Mucosa of stomach (tissue), 1 donor: ENCODE measurements around the gene MIPOL1.
"Not testable (repeated sequence)": the region's sequence is repeated elsewhere in the genome, so short reads cannot be mapped to it uniquely, and the experiment has no call there.

Source experiments
- H3K27me3 ChIP-seq: one replicate; pipeline ENCODE4 v1.7.0; 2013; ENCODE audit warnings: mild to moderate bottlenecking, low read length; ENCODE audit not compliant: control insufficient read depth, insufficient read depth
- H3K36me3 ChIP-seq: one replicate; pipeline ENCODE4 v1.7.0; 2013; ENCODE audit warnings: low read length; ENCODE audit not compliant: control insufficient read depth, insufficient read depth
- H3K4me1 ChIP-seq: one replicate; pipeline ENCODE4 v1.7.0; 2013; ENCODE audit warnings: mild to moderate bottlenecking, low read length; ENCODE audit not compliant: control insufficient read depth, insufficient read depth
- H3K4me3 ChIP-seq: one replicate; pipeline ENCODE4 v1.7.0; 2013; ENCODE audit warnings: low read length
- H3K9ac ChIP-seq: one replicate; pipeline ENCODE4 v1.7.0; 2013; ENCODE audit warnings: mild to moderate bottlenecking, low read length, moderate library complexity
- H3K9me3 ChIP-seq: one replicate; pipeline ENCODE4 v1.7.0; 2013; ENCODE audit warnings: mild to moderate bottlenecking, low read length, moderate library complexity; ENCODE audit not compliant: control insufficient read depth
- donor health status: Pancreatic carcinoma.

MIPOL1 gene

GRCh38 chr14:37457334-37457733, 259.6 kb downstream of the MIPOL1 start:
- Histone ChIP-seq H3K4me3 (no peak overlapping the region), H3K4me1 (no peaks in the 10 kb centered on the region), H3K27me3 (no peaks in the 10 kb centered on the region), H3K9me3 (no peaks in the 10 kb centered on the region), H3K9ac (no peak overlapping the region), H3K36me3 (no peaks in the 10 kb centered on the region)

- not testable (repeated sequence) for H3K4me3 ChIP-seq, H3K27me3 ChIP-seq, H3K4me1 ChIP-seq, H3K9ac ChIP-seq, H3K9me3 ChIP-seq, H3K36me3 ChIP-seq
These were observed 264.7 kb downstream of the MIPOL1 start for GRCh38 chr14:37462426-37462825.

GRCh38 chr14:37464192-37464858, 266.6 kb downstream of the MIPOL1 start:
- no peaks in the 10 kb centered on the region for H3K9me3 ChIP-seq
- H3K36me3 ChIP-seq = no peaks in the 10 kb centered on the region
- H3K27me3 ChIP-seq = no peaks in the 10 kb centered on the region
- no peaks in the 10 kb centered on the region for H3K4me1 ChIP-seq
- H3K4me3 ChIP-seq = no peak overlapping the region
- no peak overlapping the region for H3K9ac ChIP-seq

- Histone ChIP-seq H3K4me1 (no peaks in the 10 kb centered on the region), H3K36me3 (no peaks in the 10 kb centered on the region), H3K9ac (no peak overlapping the region), H3K4me3 (no peak overlapping the region), H3K27me3 (no peaks in the 10 kb centered on the region), H3K9me3 (no peaks in the 10 kb centered on the region)
These were observed 268.4 kb downstream of the MIPOL1 start for GRCh38 chr14:37466003-37466622.

- no peaks in the 10 kb centered on the region for H3K9me3 ChIP-seq
- no peaks in the 10 kb centered on the region for H3K27me3 ChIP-seq
- H3K36me3 ChIP-seq = no peaks in the 10 kb centered on the region
- H3K4me3 ChIP-seq = no peak overlapping the region
- no peaks in the 10 kb centered on the region for H3K4me1 ChIP-seq
- no peak overlapping the region for H3K9ac ChIP-seq
These were observed 268.9 kb downstream of the MIPOL1 start for GRCh38 chr14:37466623-37467088.

- no peak overlapping the region for H3K4me3 ChIP-seq
- H3K9ac ChIP-seq = no peak overlapping the region
- H3K4me1 ChIP-seq = no peaks in the 10 kb centered on the region
- no peaks in the 10 kb centered on the region for H3K36me3 ChIP-seq
- no peaks in the 10 kb centered on the region for H3K27me3 ChIP-seq
- H3K9me3 ChIP-seq = no peaks in the 10 kb centered on the region
These were observed 271.9 kb downstream of the MIPOL1 start for GRCh38 chr14:37469650-37470049.

- Histone ChIP-seq H3K4me1 (no peaks in the 10 kb centered on the region), H3K9ac (no peak overlapping the region), H3K4me3 (no peak overlapping the region), H3K36me3 (no peaks in the 10 kb centered on the region), H3K27me3 (no peaks in the 10 kb centered on the region), H3K9me3 (no peaks in the 10 kb centered on the region)
These were observed 272.5 kb downstream of the MIPOL1 start for GRCh38 chr14:37470251-37470650.

GRCh38 chr14:37472906-37473305, 275.2 kb downstream of the MIPOL1 start:
- no peaks in the 10 kb centered on the region for H3K9me3 ChIP-seq
- no peaks in the 10 kb centered on the region for H3K27me3 ChIP-seq
- H3K36me3 ChIP-seq = no peaks in the 10 kb centered on the region

GRCh38 chr14:37474191-37474590, 276.5 kb downstream of the MIPOL1 start:
- Histone ChIP-seq H3K27me3 (no peaks in the 10 kb centered on the region), H3K36me3 (no peaks in the 10 kb centered on the region), H3K9ac (no peak overlapping the region), H3K4me3 (no peak overlapping the region), H3K9me3 (no peaks in the 10 kb centered on the region), H3K4me1 (no peaks in the 10 kb centered on the region)

More at GRCh38 chr14:37472906-37473305, 275.2 kb downstream of the MIPOL1 start:
- no peak overlapping the region for H3K9ac ChIP-seq
- no peaks in the 10 kb centered on the region for H3K4me1 ChIP-seq
- no peak overlapping the region for H3K4me3 ChIP-seq

GRCh38 chr14:37480446-37481290, 282.9 kb downstream of the MIPOL1 start:
- Histone ChIP-seq H3K4me1 (no peaks in the 10 kb centered on the region), H3K9me3 (no peaks in the 10 kb centered on the region), H3K4me3 (no peak overlapping the region), H3K9ac (no peak overlapping the region), H3K36me3 (no peaks in the 10 kb centered on the region), H3K27me3 (no peaks in the 10 kb centered on the region)

GRCh38 chr14:37482428-37482827, 284.7 kb downstream of the MIPOL1 start:
- H3K4me1 ChIP-seq = no peaks in the 10 kb centered on the region
- no peaks in the 10 kb centered on the region for H3K9me3 ChIP-seq
- no peaks in the 10 kb centered on the region for H3K27me3 ChIP-seq
- H3K36me3 ChIP-seq = no peaks in the 10 kb centered on the region
- H3K9ac ChIP-seq = no peak overlapping the region
- H3K4me3 ChIP-seq = no peak overlapping the region

GRCh38 chr14:37483672-37484071, 285.9 kb downstream of the MIPOL1 start:
- Histone ChIP-seq H3K9me3 (no peaks in the 10 kb centered on the region), H3K36me3 (no peaks in the 10 kb centered on the region), H3K27me3 (no peaks in the 10 kb centered on the region), H3K4me1 (no peaks in the 10 kb centered on the region), H3K9ac (no peak overlapping the region), H3K4me3 (no peak overlapping the region)
